CD14-positive monocyte (primary cell): ENCODE results near the gene FBXO45. TPM values are rescaled to one million over a fixed set of nuclear protein-coding genes. Genes with fewer than 3 reads are reported as not detected.
"Not testable (repeated sequence)": the region's sequence is repeated elsewhere in the genome, so short reads cannot be mapped to it uniquely, and the experiment has no call there.

Source experiments
- DNase-seq, 3 donors: peaks; one replicate each; pipeline ENCODE4 v3.0.0-alpha.2; 2011 to 2022
- H2AFZ ChIP-seq: 2 replicates; pipeline ENCODE4 v1.6.0; 2012; ENCODE audit warnings: mild to moderate bottlenecking, low read depth, low read length, inconsistent platforms; ENCODE audit not compliant: insufficient read depth, poor library complexity, severe bottlenecking
- H3K27ac ChIP-seq, 2 donors: 1 replicate in 1 of 2; 2 replicates in 1 of 2; pipeline ENCODE4 v1.5.1; 2012 to 2013; ENCODE audit warnings: low read length in 2 of 2, control low read depth in 1 of 2, inconsistent platforms in 1 of 2, low read depth in 1 of 2, mild to moderate bottlenecking in 1 of 2
- H3K27me3 ChIP-seq, 2 donors: one replicate each; pipeline versions ENCODE4 v1.6.0 to v1.6.1; 2011 to 2013; ENCODE audit warnings: low read length in 2 of 2; ENCODE audit not compliant: control insufficient read depth in 2 of 2, insufficient read depth in 2 of 2
- H3K36me3 ChIP-seq, 2 donors: replicated peaks in 1 of 2; 1 replicate in 1 of 2; 2 replicates in 1 of 2; pipeline versions ENCODE4 v1.5.1 to v1.6.1; 2012 to 2013; ENCODE audit warnings: low read length in 2 of 2, control low read depth in 1 of 2, inconsistent platforms in 1 of 2, mild to moderate bottlenecking in 1 of 2; ENCODE audit not compliant: insufficient read depth in 2 of 2, control insufficient read depth in 1 of 2
- H3K4me1 ChIP-seq, 2 donors: 1 replicate in 1 of 2; 2 replicates in 1 of 2; pipeline versions ENCODE4 v1.5.1 to v1.6.1; 2012 to 2013; ENCODE audit warnings: low read length in 2 of 2, control low read depth in 1 of 2, inconsistent platforms in 1 of 2, mild to moderate bottlenecking in 1 of 2, moderate library complexity in 1 of 2; ENCODE audit not compliant: insufficient read depth in 2 of 2, control insufficient read depth in 1 of 2
- H3K4me2 ChIP-seq: replicated peaks from 2 replicates; pipeline ENCODE3; 2012; ENCODE audit warnings: low read length, moderate library complexity, mild to moderate bottlenecking; ENCODE audit not compliant: poor library complexity, severe bottlenecking; ENCODE audit errors: extremely low read depth
- H3K4me3 ChIP-seq, 3 experiments: fragments of 200-600 bp in 1 of 3; sonication (generic) in 1 of 3; replicated peaks in 1 of 3; 1 replicate in 2 of 3; 2 replicates in 1 of 3; pipeline ENCODE4 v1.5.1; 2011 to 2013; ENCODE audit warnings: low read length in 3 of 3, mild to moderate bottlenecking in 3 of 3, control low read depth in 2 of 3, low read depth in 2 of 3, inconsistent platforms in 1 of 3, moderate library complexity in 1 of 3
- H3K79me2 ChIP-seq: 2 replicates; pipeline ENCODE4 v1.6.0; 2012; ENCODE audit warnings: mild to moderate bottlenecking, control low read depth, inconsistent platforms, low read length, moderate library complexity; ENCODE audit not compliant: insufficient read depth
- H3K9ac ChIP-seq: 2 replicates; pipeline ENCODE4 v1.6.0; 2017; ENCODE audit warnings: low read length, mild to moderate bottlenecking; ENCODE audit not compliant: insufficient read depth, poor library complexity, severe bottlenecking
- H3K9me3 ChIP-seq, 2 donors: replicated peaks in 1 of 2; 1 replicate in 1 of 2; 2 replicates in 1 of 2; pipeline versions ENCODE4 v1.5.1 to v1.6.1; 2012 to 2013; ENCODE audit warnings: low read length in 2 of 2, control low read depth in 1 of 2; ENCODE audit not compliant: control insufficient read depth in 1 of 2, insufficient read depth in 1 of 2
- H4K20me1 ChIP-seq: 2 replicates; pipeline ENCODE4 v1.6.0; 2012; ENCODE audit warnings: mild to moderate bottlenecking, low read length, control low read depth, moderate library complexity; ENCODE audit not compliant: insufficient read depth
- H3K27ac Mint-ChIP-seq, 7 donors: one replicate each; pipeline ENCODE4 v1.8.0; 2020; ENCODE audit warnings: mild to moderate bottlenecking in 7 of 7, mixed read lengths in 7 of 7, moderate library complexity in 6 of 7, inconsistent platforms in 2 of 7
- H3K27me3 Mint-ChIP-seq, 3 donors: one replicate each; pipeline ENCODE4 v1.8.0; 2021 to 2022; ENCODE audit warnings: low read depth in 3 of 3, mild to moderate bottlenecking in 3 of 3, mixed read lengths in 3 of 3, moderate library complexity in 3 of 3, inconsistent platforms in 1 of 3
- H3K36me3 Mint-ChIP-seq, 2 donors: one replicate each; pipeline ENCODE4 v1.8.0; 2020; ENCODE audit warnings: mixed read lengths in 2 of 2, inconsistent platforms in 1 of 2, mild to moderate bottlenecking in 1 of 2
- H3K4me1 Mint-ChIP-seq: one replicate; pipeline ENCODE4 v1.8.0; 2020; ENCODE audit warnings: mild to moderate bottlenecking, mixed read lengths
- H3K4me3 Mint-ChIP-seq, 2 donors: one replicate each; pipeline ENCODE4 v1.8.0; 2020; ENCODE audit warnings: mild to moderate bottlenecking in 2 of 2, mixed read lengths in 2 of 2, moderate library complexity in 1 of 2
- H3K9me3 Mint-ChIP-seq, 7 donors: one replicate each; pipeline ENCODE4 v1.8.0; 2020 to 2022; ENCODE audit warnings: mixed read lengths in 7 of 7, mild to moderate bottlenecking in 6 of 7, moderate library complexity in 6 of 7, inconsistent platforms in 2 of 7
- CTCF ChIP-seq: fragments of 200-600 bp; IDR thresholded peaks from one replicate; pipeline ENCODE4 v1.8.0; 2022; ENCODE audit warnings: antibody characterized with exemption, mild to moderate bottlenecking
- WGBS: methylation state at CpG from one replicate; pipeline ENCODE4 v1.1.5; 2013; ENCODE audit warnings: missing lambda C conversion rate; ENCODE audit not compliant: insufficient coverage; 5-methylcytosine and 5-hydroxymethylcytosine counted together
- intact Hi-C, 2 donors: fragments of 100-400 bp; cut with micrococcal nuclease; formaldehyde crosslinking; loops; one replicate each; pipeline versions ENCODE4 v1.15.0 to v1.15.1; 2023
- polyA plus RNA-seq, 3 donors: library from polyadenylated mRNA; depleted of rRNA in 1 of 3; unstranded in 2 of 3; stranded (reverse) in 1 of 3; fragments of 300-500 nt in 2 of 3; fragments of >200 nt in 1 of 3; fragmentation: Illumina TruSeq in 2 of 3; gene quantifications; 1 replicate in 2 of 3; 2 replicates in 1 of 3; pipeline ENCODE4 v1.2.3, GENCODE V29; 2012 to 2021

FBXO45 gene
- polyA plus RNA-seq, 3 donors = 1.8 to 2.8 (median 2.3) TPM

- peaks cover 0 to 9% of the 10 kb centered on the region in 2 donors for H3K36me3 Mint-ChIP-seq
- no peak overlapping the region for H3K9ac ChIP-seq
Observed at GRCh38 chr3:196617256-196617655, 48.8 kb downstream of the FBXO45 start.

DNA sequence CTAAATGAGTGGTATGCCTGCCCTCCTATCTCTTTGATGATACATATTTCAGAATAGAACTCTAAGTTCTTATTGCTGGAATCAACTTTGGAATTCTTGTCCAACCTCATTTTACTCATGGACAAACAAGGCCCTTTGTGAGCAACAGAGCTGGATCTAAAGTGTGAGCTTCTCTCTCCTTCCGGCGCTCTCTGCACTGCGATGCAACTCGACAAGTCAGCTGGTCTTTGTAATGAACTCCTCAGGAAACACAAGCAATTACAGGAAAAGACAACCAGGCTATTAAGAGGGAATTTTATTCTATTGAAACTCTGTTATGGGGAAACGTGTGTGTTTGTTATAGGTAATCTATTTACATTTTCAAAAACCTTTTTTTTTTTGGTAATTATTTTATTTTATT lies 50.8 kb downstream of the FBXO45 start:
- no CpG with 5 or more reads among the region's 5 CpGs for WGBS
- H3K27ac ChIP-seq = peak overlapping the region; percentile 65 to 81
- H2AFZ ChIP-seq = peak overlapping the region; percentile 27
- peak overlapping the region in 1 of 2 donors; percentile 56 for H3K4me3 Mint-ChIP-seq
- peaks cover 0 to 2% (median 0%) of the 10 kb centered on the region in 3 donors for H3K27me3 Mint-ChIP-seq
- peaks cover 0 to 9% of the 10 kb centered on the region in 2 donors for H3K36me3 Mint-ChIP-seq
- peak overlapping the region; percentile 17 for H3K9ac ChIP-seq
- H3K4me2 ChIP-seq = peak overlapping the region; percentile 1
- TF ChIP-seq CTCF = no peak
- H3K4me1 Mint-ChIP-seq = peaks cover 69% of the 10 kb centered on the region
- no peaks in the 10 kb centered on the region for H3K36me3 ChIP-seq
- peak overlapping the region; percentile 86 to 99 (median 94) for H3K27ac Mint-ChIP-seq
- H3K79me2 ChIP-seq = peaks cover 26% of the 10 kb centered on the region
- peak overlapping the region in 1 of 3 experiments; percentile 6 for H3K4me3 ChIP-seq
- no peak for DNase-seq
- H3K27me3 ChIP-seq = no peaks in the 10 kb centered on the region
- no peaks in the 10 kb centered on the region for H4K20me1 ChIP-seq
- intact Hi-C loops = no loop called here
- H3K4me1 ChIP-seq = peaks cover 77 to 82% of the 10 kb centered on the region in 2 donors
- H3K9me3 ChIP-seq = no peaks in the 10 kb centered on the region
- H3K9me3 Mint-ChIP-seq = peaks cover 0 to 3% (median 0%) of the 10 kb centered on the region in 7 donors

More at GRCh38 chr3:196617256-196617655, 48.8 kb downstream of the FBXO45 start:
- Histone ChIP-seq H3K27me3 (no peaks in the 10 kb centered on the region), H3K4me1 (peaks cover 62 to 67% of the 10 kb centered on the region in 2 donors), H3K9me3 (no peaks in the 10 kb centered on the region), H2AFZ (peak overlapping the region; percentile 38), H3K27ac (peak overlapping the region in 1 of 2 donors; percentile 81), H3K4me2 (peak overlapping the region; percentile 13), H4K20me1 (no peaks in the 10 kb centered on the region), H3K79me2 (peaks cover 21% of the 10 kb centered on the region), H3K36me3 (no peaks in the 10 kb centered on the region), H3K4me3 (peak overlapping the region in 1 of 3 experiments; percentile 14)
- peaks cover 0 to 3% (median 0%) of the 10 kb centered on the region in 7 donors for H3K9me3 Mint-ChIP-seq
- DNase-seq = peak; percentile 48 to 69 (median 61)
- intact Hi-C loops = no loop called here
- H3K4me1 Mint-ChIP-seq = peaks cover 60% of the 10 kb centered on the region
- H3K27me3 Mint-ChIP-seq = peaks cover 0 to 2% (median 0%) of the 10 kb centered on the region in 3 donors
- TF ChIP-seq CTCF = no peak
- H3K4me3 Mint-ChIP-seq = no peak overlapping the region
- peak overlapping the region; percentile 15 to 88 (median 80) for H3K27ac Mint-ChIP-seq
- WGBS = no CpG with 5 or more reads among the region's 5 CpGs

- peak overlapping the region; percentile 81 to 93 for H3K27ac ChIP-seq
- not testable (repeated sequence) for H3K9ac ChIP-seq, H3K27me3 Mint-ChIP-seq, DNase-seq, H3K27me3 ChIP-seq, H3K9me3 ChIP-seq, H3K36me3 ChIP-seq, H3K36me3 Mint-ChIP-seq, H3K4me3 ChIP-seq, H3K9me3 Mint-ChIP-seq, H2AFZ ChIP-seq, H4K20me1 ChIP-seq
- H3K79me2 ChIP-seq = peaks cover 26% of the 10 kb centered on the region
- Mint-ChIP-seq H3K4me3 (peak overlapping the region in 1 of 2 donors; percentile 59), H3K27ac (peak overlapping the region; percentile 95 to 100 (median 99)), H3K4me1 (peaks cover 73% of the 10 kb centered on the region)
- intact Hi-C loops = loop anchor here in 1 of 2 donors (5.0 kb wide), 1 partner anchor 68 kb away; no protein-coding TSS in a partner anchor
- no CpG with 5 or more reads among the region's 5 CpGs for WGBS
- peaks cover 81 to 86% of the 10 kb centered on the region in 2 donors for H3K4me1 ChIP-seq
- H3K4me2 ChIP-seq = peak overlapping the region; percentile 41
Observed at GRCh38 chr3:196619627-196620026, 51.2 kb downstream of the FBXO45 start.
